ENCODE results near the gene ACAD10. TPM values are rescaled to one million over a fixed set of nuclear protein-coding genes. Genes with fewer than 3 reads are reported as not detected.

ACAD10 gene
- total and polyA plus RNA-seq, 10 donors, result 10.2 to 40.5 (median 26.9) TPM

- intact Hi-C loops (cut with DNase I; ENCODE audit: low total_unique reads), result no loop called here
- no peaks in the 10 kb centered on the region for H3K27me3 ChIP-seq (replicated peaks in 1 of 7)
- no peak for DNase-seq
- H3K36me3 ChIP-seq, result peaks cover 0 to 100% (median 47%) of the 10 kb centered on the region in 6 donors
- no peak for TF ChIP-seq CTCF (IDR thresholded peaks at IDR 0.05 in 8 of 11, conservative IDR thresholded peaks at IDR 0.05 in 3 of 11)
- no peak for TF ChIP-seq POLR2A (IDR thresholded peaks at IDR 0.05)
- no peak for TF ChIP-seq POLR2AphosphoS5 (IDR thresholded peaks at IDR 0.05)
- 87 to 97% (median 88%) methylated on average over 4 of the region's 4 CpGs for WGBS, 5 donors
- no peaks in the 10 kb centered on the region for H3K9me3 ChIP-seq
- no peak overlapping the region for H3K4me3 ChIP-seq
- no peaks in the 10 kb centered on the region for H3K4me1 ChIP-seq
- H3K27ac ChIP-seq, result no peak overlapping the region
Observed at GRCh38 chr12:111806304-111806703, 120.5 kb downstream of the ACAD10 start.

Small RNA genes lying within 50 kb of the gene (microRNA-seq; reads per million reads assigned to microRNA genes)
- gene MIR6761, result 0 to 1.4 (median 0.36) reads per million in 3 donors

Small RNA genes lying within 50 kb of the gene (small RNA-seq; reads per million reads assigned to genes)
- gene MIR6761, result 0.07 to 0.62 (median 0.28) reads per million in 4 donors

Other genes with a start within 250 kb of the ACAD10 start
- 10 to 100 TPM; 51.7 to 77.8 (median 62.7) TPM for gene ATXN2, start 86.7 kb upstream of the ACAD10 start, total RNA-seq
- 10 to 100 TPM in 2 of 3 donors, 1 to 10 TPM in 1; 7.7 to 14.5 (median 10.4) TPM for gene ATXN2, start 86.7 kb upstream of the ACAD10 start, polyA plus RNA-seq
- 10 to 100 TPM; 16.0 to 19.6 (median 16.6) TPM for gene BRAP, start 97 bp upstream of the ACAD10 start, total RNA-seq
- gene BRAP, start 97 bp upstream of the ACAD10 start, polyA plus RNA-seq, result 1 to 10 TPM; 6.4 to 7.3 (median 6.5) TPM
- gene ALDH2, start 80.9 kb downstream of the ACAD10 start, total RNA-seq, result 10 to 100 TPM; 47.0 to 78.9 (median 53.5) TPM
- 10 to 100 TPM; 30.8 to 33.4 (median 32.7) TPM for gene ALDH2, start 80.9 kb downstream of the ACAD10 start, polyA plus RNA-seq
- 10 to 100 TPM; 35.1 to 56.4 (median 45.2) TPM for gene MAPKAPK5, start 156.2 kb downstream of the ACAD10 start, total RNA-seq
- gene MAPKAPK5, start 156.2 kb downstream of the ACAD10 start, polyA plus RNA-seq, result 10 to 100 TPM; 12.7 to 17.3 (median 14.2) TPM